Heart left ventricle (tissue), 13 donors: ENCODE data around the gene TNS3.

Experiments used
- POLR2A ChIP-seq, 2 donors: fragments of 450-650 bp; IDR thresholded peaks; one replicate each; pipeline ENCODE4 v1.6.1; 2017; ENCODE audit warnings: antibody characterized with exemption in 2 of 2, mild to moderate bottlenecking in 2 of 2, moderate library complexity in 2 of 2
- TF ChIP-seq, protein P1 (sequence below), 12 donors: fragments of 200-600 bp; sonication (generic) in 4 of 12; IDR thresholded peaks; one replicate each; pipeline versions ENCODE4 v1.5.0 to v1.8.0; 2018 to 2022; ENCODE audit warnings: antibody characterized with exemption in 12 of 12, mild to moderate bottlenecking in 5 of 12
- donor health status: ischemic (EF 13 %, LVEDD 7.1; RV severe dilation, severe dysfunction).
- donor health status: DM: no; HTN: yes; CAD: no.
- donor health status: DM: no; HTN: no; CAD: no.
- donor health status: ischemic (EF 25% LVEDD 6.9; RV normal size, moderate dysfunction).
- donor health status: ischemic (EF 25% LVEDD 5.7; RV mildly dilated, moderate dysfunction).
- donor health status: ischemic (EF 35%, LVEDD 5.7; RV mildly dilated, moderate dysfunction).
- donor health status: nonischemic (EF 11% LVEDD 7.7; RV severe dilation, severe dysfunction).
- donor health status: DM: yes; HTN: yes; CAD: no.
- donor health status: PGD.
- donor health status: ischemic (EF 29% LVEDD 5.4; RV normal size, mild dysfunction).
- donor health status: nonischemic (EF 23%, LVEDD 6.1; RV moderate dilation, normal function).

- TF ChIP-seq, protein P1, sequence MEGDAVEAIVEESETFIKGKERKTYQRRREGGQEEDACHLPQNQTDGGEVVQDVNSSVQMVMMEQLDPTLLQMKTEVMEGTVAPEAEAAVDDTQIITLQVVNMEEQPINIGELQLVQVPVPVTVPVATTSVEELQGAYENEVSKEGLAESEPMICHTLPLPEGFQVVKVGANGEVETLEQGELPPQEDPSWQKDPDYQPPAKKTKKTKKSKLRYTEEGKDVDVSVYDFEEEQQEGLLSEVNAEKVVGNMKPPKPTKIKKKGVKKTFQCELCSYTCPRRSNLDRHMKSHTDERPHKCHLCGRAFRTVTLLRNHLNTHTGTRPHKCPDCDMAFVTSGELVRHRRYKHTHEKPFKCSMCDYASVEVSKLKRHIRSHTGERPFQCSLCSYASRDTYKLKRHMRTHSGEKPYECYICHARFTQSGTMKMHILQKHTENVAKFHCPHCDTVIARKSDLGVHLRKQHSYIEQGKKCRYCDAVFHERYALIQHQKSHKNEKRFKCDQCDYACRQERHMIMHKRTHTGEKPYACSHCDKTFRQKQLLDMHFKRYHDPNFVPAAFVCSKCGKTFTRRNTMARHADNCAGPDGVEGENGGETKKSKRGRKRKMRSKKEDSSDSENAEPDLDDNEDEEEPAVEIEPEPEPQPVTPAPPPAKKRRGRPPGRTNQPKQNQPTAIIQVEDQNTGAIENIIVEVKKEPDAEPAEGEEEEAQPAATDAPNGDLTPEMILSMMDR (IDR thresholded peaks at IDR 0.05), result no peak
- no peak for TF ChIP-seq POLR2A (IDR thresholded peaks at IDR 0.05)
Measured at GRCh38 chr7:47331179-47331565, 250.7 kb downstream of the TNS3 start.
